HG02840 (cell line): ENCODE data around the gene GXYLT2.
"Not testable (repeated sequence)": the region's sequence is repeated elsewhere in the genome, so short reads cannot be mapped to it uniquely, and the experiment has no call there.

Source experiments
- ATAC-seq: cut with Tn5 transposase; IDR thresholded peaks from one replicate; pipeline ENCODE4 v1.9.1; 2021; ENCODE audit warnings: mild to moderate bottlenecking, moderate library complexity, moderate number of reproducible peaks; ENCODE audit not compliant: unreplicated experiment, low FRiP score

GXYLT2 gene

DNA sequence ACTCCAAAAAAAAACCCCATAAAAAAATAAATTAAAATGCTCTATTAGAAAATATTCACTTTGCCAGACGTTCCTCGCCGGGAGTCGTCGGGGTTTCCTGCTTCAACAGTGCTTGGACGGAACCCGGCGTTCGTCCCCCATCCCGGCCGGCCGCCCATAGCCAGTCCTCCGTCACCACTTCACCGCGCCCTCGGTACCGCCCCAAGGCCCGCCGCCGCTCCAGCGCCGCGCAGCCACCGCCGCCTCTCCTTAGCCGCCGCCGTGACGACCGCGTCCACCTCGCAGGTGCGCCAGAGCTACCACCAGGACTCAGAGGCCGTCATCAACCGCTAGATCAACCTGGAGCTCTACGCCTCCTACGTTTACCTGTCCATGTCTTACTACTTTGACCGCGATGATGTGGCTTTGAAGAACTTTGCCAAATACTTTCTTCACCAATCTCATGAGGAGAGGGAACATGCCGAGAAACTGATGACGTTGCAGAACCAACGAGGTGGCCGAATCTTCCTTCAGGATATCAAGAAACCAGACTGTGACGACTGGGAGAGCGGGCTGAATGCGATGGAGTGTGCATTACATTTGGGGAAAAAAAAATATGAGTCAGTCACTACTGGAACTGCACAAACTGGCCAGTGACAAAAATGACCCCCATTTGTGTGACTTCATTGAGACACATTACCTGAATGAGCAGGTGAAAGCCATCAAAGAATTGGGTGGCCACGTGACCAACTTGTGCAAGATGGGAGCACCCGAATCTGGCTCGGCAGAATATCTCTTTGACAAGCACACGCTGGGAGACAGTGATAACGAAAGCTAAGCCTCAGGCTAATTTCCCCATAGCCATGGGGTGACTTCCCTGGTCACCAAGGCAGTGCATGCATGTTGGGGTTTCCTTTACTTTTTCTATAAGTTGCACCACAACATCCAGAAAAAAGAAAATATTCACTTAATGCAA is 41.2 kb downstream of the GXYLT2 start:
- not testable (repeated sequence) for ATAC-seq

DNA sequence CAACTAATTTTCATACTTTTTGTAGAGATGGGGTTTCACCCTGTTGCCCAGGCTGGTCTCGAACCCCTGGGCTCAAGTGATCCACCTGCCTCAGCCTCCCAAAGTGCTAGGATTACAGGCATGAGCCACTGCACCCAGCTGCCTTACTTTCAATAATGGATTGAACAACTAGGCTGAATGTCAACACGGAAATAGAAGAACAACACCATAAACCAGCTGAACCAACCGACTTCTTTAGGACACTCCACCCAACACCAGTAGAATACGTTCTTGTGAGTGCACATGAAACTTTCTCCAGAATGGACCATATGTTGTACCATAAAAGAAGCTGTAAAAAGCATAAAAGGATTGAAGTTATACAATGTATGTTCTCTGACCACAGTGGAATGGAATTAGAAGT is 42.9 kb downstream of the GXYLT2 start:
- no peak for ATAC-seq

GRCh38 chr3:72932416-72932815 is 44.6 kb downstream of the GXYLT2 start:
- ATAC-seq: no peak

- peak; percentile 62 for ATAC-seq
These were observed 50.8 kb downstream of the GXYLT2 start for GRCh38 chr3:72938471-72939265.

DNA sequence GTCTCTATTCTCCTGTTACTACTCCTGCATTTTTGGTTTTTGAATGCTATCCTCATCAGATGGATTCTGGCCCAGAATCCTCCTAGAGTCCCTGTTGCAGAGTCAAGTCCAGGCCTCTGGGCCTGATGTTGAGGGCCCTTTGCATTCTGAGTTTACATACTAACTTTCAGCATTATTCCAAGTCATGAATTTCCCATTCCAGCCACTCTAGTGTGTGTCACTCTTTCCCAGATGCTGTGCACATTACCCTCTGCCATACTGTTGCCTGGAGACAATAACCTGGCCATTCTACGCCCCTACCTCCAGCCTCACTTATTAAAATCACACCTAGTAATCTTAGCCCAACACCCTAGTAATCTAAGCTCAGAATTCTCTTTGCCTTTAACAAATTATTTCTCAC is 53.4 kb downstream of the GXYLT2 start:
- ATAC-seq: no peak

DNA sequence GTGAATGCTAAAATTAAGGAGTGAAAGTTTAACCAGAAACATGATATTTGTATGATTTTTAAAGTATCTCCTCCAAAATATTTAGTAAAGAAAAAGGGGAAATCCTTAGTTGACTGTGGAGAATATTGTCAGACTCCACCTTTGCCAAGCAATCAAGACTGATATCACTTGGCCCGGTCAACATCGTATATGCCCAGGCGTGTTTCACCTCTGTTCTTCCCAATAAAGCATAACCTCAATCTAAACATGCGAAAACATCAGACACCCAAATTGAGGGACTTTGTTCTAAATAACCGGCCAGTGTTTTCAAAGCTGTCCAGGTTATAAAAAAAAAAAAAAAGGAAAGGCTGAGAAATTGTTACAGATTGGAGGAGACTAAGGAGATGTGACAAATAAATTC is 54.6 kb downstream of the GXYLT2 start:
- ATAC-seq: no peak

DNA sequence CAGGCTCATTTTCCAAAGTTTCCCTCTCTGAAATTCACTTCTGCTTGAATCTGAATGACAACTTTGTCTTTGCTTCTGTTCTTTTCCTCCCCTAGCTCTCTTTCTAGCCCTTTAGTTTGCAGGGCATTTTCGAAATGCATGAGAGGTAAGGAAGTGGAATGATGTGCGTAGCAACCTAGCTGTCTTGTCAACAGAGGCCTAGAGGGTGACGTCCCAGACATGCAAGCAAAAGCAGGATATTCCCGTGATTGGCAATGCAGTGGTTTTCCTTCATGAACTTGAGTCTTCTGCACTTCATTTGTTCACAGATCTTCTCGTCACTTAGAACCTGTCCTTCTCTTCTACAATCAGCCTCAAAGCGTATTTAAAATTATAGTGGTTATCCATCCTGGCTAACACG is 56.9 kb downstream of the GXYLT2 start:
- ATAC-seq: no peak

DNA sequence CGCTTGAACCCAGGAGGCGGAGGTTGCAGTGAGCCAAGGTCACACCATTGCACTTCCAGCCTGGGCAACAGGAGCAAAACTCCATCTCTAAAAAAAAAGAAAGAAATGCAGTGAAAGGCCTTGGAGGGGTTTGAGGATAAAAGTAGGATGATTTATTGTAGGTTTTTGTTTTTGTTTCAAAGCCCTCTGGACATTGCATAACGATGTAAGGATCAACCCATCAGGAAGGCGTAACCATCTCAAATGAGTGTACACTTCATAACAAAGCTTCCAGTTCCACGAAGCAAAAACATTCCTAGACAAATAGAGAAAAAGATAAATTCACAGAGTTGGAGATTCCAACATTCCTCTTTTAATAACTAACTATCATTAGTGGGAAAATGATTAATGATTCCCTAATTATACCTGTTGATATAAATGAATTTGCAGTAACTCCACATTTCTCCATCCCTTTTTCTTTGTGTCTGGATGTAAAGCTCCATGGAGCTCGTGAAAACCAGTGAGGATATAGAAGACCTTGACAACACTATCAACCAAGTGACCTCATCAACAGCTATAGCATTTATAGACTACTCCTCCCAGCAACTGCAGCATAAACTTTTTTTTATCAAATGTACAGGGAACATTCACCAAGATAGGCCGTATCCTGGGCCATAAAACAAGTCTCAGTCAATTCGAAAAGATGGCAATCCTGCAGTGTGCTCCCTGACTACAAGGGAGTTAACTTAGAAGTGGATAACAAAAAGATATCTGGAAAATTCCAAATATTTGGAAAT is 60.1 kb downstream of the GXYLT2 start:
- ATAC-seq: no peak

- no peak for ATAC-seq
These were observed 61.2 kb downstream of the GXYLT2 start for GRCh38 chr3:72949016-72949415.

- no peak for ATAC-seq
These were observed 62.5 kb downstream of the GXYLT2 start for GRCh38 chr3:72950372-72950771.

DNA sequence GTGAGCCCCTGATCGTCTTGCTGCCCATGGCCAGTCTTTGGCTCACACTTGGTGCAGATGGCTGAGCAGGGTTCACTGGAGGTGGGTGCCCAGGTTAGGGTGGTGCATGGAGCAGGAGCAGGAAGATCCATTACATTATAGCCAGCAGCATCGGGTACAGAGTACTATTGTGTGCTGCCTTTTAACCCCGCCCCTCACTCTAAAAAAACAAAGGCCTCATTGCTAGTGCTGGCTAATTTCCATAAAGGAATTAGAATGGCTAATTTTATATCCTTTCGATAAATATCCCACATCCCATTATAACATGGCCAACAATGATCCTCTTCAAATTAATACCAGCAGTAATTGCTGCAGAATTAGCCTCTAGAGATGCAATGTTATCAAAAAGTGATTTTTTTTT is 63.0 kb downstream of the GXYLT2 start:
- no peak for ATAC-seq

DNA sequence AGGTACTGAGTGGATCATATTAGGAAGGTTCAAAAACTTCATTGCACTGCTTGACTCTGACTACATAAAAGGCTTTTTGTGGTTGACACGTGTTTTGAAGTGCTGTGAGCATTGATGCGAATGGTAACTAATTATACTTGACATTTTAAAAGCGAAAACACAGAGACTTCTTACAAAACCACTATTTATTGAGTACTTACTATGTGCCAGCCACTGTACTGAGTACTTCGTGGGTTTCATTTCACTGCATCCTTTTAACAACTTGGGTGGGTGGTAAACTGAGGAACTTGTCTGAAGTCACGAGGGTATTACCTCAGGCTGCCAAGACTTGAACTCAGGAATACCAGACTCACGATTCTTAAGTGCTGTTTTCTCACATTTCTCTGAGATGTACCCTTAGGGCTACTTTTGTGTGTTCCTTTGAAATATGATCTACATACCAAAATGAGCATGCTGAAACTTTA is 63.4 kb downstream of the GXYLT2 start:
- no peak for ATAC-seq

DNA sequence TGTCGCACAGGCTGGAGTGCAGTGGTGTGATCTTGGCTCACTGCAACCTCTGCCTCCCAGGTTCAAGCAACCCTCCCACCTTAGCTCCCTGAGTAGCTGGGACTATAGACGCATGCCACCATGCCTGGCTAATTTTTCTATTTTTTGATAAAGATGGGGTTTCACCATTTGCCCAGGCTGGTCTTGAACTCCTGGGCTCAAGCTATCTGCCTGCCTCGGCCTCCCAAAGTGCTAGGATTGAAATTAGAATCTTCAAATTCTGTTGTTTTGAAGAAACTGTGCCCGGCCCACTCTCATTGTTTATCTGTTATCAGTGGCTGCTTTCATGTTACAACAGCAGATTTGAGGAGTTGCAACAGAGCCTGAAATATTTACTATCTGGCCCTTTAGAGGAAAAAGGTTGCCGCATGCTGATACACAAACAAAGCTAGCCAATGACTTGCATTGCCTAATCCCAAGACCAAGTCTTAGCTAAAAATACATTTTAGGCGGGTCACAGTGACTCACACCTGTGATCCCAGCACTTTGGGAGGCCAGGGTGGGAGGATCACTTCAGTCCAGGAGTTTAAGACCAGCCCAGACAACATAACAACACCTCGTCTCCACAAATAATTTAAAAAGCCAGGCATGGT is 65.6 kb downstream of the GXYLT2 start:
- ATAC-seq: no peak

GRCh38 chr3:72957297-72957696 is 69.5 kb downstream of the GXYLT2 start:
- no peak for ATAC-seq

DNA sequence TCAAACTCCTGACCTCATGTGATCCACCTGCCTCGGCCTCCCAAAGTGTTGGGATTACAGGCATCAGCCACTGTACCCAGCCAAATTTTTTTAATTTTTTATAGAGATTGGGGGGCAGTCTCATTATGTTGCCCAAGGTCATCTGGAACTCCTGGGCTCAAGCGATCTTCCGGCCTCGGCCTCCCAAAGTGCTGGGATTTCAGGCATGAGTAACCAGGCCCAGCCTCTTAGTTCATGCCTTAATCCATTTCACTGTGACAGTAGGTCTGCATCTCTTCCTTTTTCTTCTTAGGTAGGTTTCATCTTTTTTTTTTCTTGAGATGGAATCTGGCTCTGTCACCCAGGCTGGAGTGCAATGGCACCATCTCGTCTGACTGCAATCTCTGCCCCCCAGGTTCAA is 71.5 kb downstream of the GXYLT2 start:
- no peak for ATAC-seq

DNA sequence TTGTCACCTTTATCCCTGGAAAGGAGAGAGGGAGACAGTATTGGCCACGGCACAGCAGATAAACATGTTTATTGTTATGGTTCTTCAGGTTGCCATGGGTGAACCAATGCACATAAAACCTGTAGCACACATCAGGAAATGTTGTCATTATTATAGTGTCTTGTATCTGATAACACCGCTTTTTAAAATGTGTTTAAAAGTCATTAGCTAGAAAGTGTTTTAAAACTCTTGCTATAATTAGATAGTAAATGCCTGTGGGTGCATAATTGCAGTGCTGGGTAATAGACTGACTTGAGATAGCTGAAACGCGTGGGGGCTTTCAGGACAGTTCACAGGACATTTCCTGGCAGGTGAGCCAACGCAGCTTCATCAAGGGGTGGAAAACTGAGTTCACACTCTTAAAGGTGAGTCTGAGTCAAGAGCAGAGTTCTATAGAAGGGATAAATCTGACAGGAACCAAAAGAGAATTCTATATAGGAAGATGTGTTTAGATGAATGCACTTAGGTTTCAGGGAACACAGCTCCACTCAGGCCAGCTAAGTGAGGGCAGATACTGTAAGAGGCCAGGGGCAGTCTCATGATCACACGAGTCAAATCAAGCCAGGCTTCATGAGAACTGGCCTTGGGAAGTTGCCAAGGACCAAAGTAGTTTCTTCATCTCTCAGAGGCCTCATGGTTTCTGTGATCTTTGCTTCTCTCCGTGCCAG is 73.1 kb downstream of the GXYLT2 start:
- ATAC-seq: no peak

DNA sequence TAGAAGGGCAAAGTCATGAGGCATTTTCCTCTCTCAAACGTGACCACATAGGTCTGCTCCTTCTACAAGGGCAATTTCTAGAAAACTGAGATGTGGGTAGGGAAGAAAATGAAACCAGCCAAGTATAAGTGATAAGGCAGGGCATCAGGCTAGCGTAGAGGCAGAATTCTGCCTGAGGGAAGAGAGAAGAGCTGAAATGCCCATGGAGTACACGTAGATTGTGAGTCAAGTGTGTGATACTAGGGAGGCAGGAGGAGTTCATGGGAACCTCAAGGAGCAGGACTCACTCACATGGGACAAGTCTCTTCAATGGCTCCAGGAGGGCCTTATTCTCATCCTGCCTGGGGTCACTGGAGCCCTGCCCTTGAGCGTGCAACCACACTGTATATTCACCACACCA is 73.9 kb downstream of the GXYLT2 start:
- no peak for ATAC-seq

DNA sequence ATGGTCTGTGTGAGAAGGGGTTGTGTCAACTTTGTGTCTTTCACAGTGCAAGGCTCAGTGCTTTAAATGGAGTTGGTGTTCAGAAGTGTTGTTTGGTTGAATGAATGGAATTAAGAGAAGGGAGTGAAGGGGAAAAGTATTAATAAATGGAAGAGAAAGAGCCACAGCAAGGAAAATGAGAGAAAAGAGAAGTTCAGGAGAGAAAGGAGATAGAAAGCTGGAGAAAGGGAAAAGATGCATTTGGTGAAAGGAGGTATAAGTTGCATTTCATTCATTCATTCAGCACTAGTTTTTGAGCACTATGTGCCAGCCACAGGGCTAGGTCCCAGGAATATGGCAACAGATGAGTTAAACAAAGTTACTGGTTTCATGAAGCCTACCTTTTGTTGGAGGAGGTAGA is 74.5 kb downstream of the GXYLT2 start:
- ATAC-seq: no peak

DNA sequence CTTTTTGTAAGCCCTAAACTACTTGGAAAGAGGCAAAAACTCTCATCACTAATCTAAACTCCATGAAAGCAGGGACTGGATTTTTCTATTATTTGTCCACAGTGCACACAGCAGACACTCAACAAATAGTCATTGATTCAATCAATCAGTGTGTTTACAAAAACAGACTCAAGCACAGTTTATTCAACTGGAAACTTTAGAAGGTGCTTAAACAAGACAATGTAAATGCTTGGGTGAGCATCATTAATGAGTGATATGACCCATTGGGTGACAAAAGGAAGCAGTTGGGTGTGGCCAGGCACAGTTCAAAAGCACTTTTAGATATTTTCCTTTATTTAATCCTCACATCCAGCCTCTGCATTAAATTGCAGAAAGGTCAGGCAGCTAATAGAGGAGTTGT is 76.8 kb downstream of the GXYLT2 start:
- no peak for ATAC-seq

GRCh38 chr3:72968266-72968664 is 80.4 kb downstream of the GXYLT2 start:
- ATAC-seq: no peak
